Measurements from ENCODE around the gene FOXA1. TPM values are rescaled to one million over a fixed set of nuclear protein-coding genes. Genes with fewer than 3 reads are reported as not detected.
A peak's percentile ranks its signal among the peaks of the same experiment; 100 is the strongest.

FOXA1 gene
- polyA plus RNA-seq, 1 experiment, result 0.07 TPM

DNA sequence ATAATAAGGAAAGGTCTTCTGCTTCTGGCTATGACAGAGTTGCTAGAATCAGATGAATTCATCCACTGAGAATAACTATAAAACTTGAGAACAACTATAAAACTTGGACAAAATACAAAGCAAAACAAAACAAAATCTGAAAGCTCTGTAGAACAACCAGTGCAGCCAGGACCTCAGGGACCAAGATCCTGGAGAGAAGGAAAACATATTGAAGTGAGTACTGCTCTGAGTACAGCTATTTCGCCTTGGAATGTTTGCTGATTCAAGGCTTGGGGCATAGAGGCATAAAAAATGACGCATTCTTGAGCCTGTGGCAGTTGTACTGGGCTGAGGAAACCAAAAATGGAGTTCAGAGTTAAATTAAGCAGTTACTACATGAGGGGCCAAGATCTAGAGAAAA lies 21.7 kb downstream of the FOXA1 start:
- ChIA-PET POLR2A (no interaction called here), CTCF (interaction anchor here (1.2 kb wide), 1 partner anchor 327 kb away, joined by 4 read pairs; no protein-coding TSS in a partner anchor)
- no peak overlapping the region for H3K4me3 ChIP-seq (ENCODE audit: low read depth, low read length)
- H3K27ac ChIP-seq (ENCODE audit: low read depth, low read length), result no peak overlapping the region
- no peak for DNase-seq (ENCODE audit: low read depth, low spot score)
- H3K27me3 ChIP-seq (ENCODE audit: control insufficient read depth, insufficient read depth, low read length), result peaks cover 3% of the 10 kb centered on the region
- TF ChIP-seq, protein P1, sequence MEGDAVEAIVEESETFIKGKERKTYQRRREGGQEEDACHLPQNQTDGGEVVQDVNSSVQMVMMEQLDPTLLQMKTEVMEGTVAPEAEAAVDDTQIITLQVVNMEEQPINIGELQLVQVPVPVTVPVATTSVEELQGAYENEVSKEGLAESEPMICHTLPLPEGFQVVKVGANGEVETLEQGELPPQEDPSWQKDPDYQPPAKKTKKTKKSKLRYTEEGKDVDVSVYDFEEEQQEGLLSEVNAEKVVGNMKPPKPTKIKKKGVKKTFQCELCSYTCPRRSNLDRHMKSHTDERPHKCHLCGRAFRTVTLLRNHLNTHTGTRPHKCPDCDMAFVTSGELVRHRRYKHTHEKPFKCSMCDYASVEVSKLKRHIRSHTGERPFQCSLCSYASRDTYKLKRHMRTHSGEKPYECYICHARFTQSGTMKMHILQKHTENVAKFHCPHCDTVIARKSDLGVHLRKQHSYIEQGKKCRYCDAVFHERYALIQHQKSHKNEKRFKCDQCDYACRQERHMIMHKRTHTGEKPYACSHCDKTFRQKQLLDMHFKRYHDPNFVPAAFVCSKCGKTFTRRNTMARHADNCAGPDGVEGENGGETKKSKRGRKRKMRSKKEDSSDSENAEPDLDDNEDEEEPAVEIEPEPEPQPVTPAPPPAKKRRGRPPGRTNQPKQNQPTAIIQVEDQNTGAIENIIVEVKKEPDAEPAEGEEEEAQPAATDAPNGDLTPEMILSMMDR (IDR thresholded peaks at IDR 0.05; ENCODE audit: low read depth, low read length), result no peak
- no peaks in the 10 kb centered on the region for H3K9me3 ChIP-seq (ENCODE audit: control insufficient read depth, insufficient read depth, low read length)

DNA sequence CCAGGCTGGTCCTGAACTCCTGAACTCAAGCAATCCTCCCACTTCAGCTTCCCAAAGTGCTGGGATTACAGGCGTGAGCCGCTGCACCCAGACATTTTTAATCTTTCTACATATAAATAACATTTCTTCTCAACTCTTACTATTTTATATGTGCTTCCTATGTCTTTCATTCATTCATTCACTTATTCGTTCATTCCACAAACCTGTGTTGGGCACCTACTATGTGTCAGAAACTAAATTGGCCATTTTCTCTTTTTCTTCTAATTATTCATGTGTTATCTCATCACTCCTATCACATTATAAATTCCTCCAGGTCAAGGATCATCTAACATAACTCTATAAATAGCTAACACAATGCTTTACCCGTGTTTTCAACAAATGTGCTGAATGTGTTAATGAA lies 23.7 kb downstream of the FOXA1 start:
- no peak overlapping the region for H3K27ac ChIP-seq (ENCODE audit: low read depth, low read length)
- CTCF ChIA-PET, result interaction anchor here (1.3 kb wide), 1 partner anchor 341 kb away, joined by 3 read pairs; no protein-coding TSS in a partner anchor
- H3K9me3 ChIP-seq (ENCODE audit: control insufficient read depth, insufficient read depth, low read length), result no peaks in the 10 kb centered on the region
- TF ChIP-seq, protein P1 (IDR thresholded peaks at IDR 0.05; ENCODE audit: low read depth, low read length), result no peak
- no peak for DNase-seq (ENCODE audit: low read depth, low spot score)
- peaks cover 2% of the 10 kb centered on the region for H3K27me3 ChIP-seq (ENCODE audit: control insufficient read depth, insufficient read depth, low read length)
- POLR2A ChIA-PET, result no interaction called here
- no peak overlapping the region for H3K4me3 ChIP-seq (ENCODE audit: low read depth, low read length)

DNA sequence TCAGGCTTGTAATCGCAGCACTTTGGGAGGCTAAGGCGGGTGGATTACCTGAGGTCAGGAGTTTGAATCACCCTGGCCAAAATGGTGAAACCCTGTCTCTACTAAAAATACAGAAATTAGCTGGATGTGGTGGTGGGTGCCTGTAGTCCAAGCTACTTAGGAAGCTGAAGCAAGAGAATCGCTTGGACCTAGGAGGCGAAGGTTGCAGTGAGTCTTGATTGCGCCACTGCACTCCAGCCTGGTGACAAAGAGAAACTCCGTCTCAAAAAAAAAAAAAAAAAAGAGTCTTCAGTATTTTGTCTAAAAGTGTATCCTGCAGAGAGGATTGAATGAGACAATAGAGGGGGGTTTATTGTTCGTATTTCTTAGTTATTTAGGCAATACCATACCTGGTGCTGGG lies 25.3 kb downstream of the FOXA1 start:
- H3K4me3 ChIP-seq (ENCODE audit: low read depth, low read length), result no peak overlapping the region
- no peak overlapping the region for H3K27ac ChIP-seq (ENCODE audit: low read depth, low read length)
- POLR2A ChIA-PET, result no interaction called here
- H3K27me3 ChIP-seq (ENCODE audit: control insufficient read depth, insufficient read depth, low read length), result no peaks in the 10 kb centered on the region
- CTCF ChIA-PET, result interaction anchor here (0.6 kb wide), 1 partner anchor 139 kb away, joined by 3 read pairs; no protein-coding TSS in a partner anchor
- TF ChIP-seq, protein P1 (IDR thresholded peaks at IDR 0.05; ENCODE audit: low read depth, low read length), result no peak
- no peak for DNase-seq (ENCODE audit: low read depth, low spot score)
- H3K9me3 ChIP-seq (ENCODE audit: control insufficient read depth, insufficient read depth, low read length), result no peaks in the 10 kb centered on the region

DNA sequence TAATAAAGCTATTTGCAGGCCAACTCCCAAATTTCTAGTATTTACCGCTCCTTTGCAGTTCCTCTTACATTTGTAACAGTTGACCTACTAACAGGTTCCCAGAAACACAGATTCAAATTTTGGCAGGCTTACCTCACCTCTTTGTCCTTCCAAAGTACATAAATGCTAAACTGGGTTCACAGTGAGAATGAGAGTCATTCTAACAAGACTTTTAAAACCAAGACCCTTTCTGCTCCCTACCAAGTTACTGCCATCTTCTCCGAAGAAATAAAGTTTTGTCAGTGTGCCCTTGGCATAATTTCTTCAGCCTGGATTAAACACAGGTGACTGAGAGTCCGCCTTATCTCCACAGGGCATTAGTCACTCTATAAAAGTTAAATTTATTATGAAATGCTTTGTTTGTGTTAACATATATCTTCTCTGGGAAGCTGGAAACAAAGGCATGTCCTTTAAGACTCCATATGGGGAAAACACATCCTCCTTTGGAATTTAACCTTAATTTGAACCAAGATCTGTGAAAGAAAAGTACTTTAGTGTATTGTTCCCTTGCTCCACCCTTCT lies 28.2 kb downstream of the FOXA1 start:
- CTCF ChIA-PET, result no interaction called here
- H3K9me3 ChIP-seq (ENCODE audit: control insufficient read depth, insufficient read depth, low read length), result no peaks in the 10 kb centered on the region
- DNase-seq (ENCODE audit: low read depth, low spot score), result no peak
- POLR2A ChIA-PET, result no interaction called here
- no peaks in the 10 kb centered on the region for H3K27me3 ChIP-seq (ENCODE audit: control insufficient read depth, insufficient read depth, low read length)
- H3K4me3 ChIP-seq (ENCODE audit: low read depth, low read length), result no peak overlapping the region
- H3K27ac ChIP-seq (ENCODE audit: low read depth, low read length), result no peak overlapping the region
- TF ChIP-seq, protein P1 (IDR thresholded peaks at IDR 0.05; ENCODE audit: low read depth, low read length), result no peak

DNA sequence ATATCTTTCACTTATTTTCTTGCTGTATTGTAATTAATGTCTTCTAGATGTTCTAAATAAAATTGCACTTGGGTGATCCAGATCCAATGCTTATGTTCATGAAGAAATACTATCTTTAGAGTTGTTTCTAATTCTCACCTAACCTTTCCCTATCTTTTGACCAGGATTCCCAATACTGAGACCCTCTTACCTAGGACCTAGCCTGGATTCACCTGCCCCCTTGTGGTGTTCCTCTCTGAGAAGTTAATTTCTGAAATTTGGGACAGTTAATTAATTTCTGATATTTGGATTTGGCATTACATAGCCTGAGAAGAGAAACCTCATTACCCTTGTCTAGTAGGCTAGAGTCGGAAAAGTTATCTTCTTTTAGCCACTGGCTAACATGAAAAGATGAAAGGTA lies 29.5 kb downstream of the FOXA1 start:
- Histone ChIP-seq H3K4me3 (ENCODE audit: low read depth, low read length) (no peak overlapping the region), H3K27me3 (ENCODE audit: control insufficient read depth, insufficient read depth, low read length) (no peaks in the 10 kb centered on the region), H3K9me3 (ENCODE audit: control insufficient read depth, insufficient read depth, low read length) (no peaks in the 10 kb centered on the region), H3K27ac (ENCODE audit: low read depth, low read length) (no peak overlapping the region)
- ChIA-PET POLR2A (no interaction called here), CTCF (interaction anchor here (1.5 kb wide), 1 partner anchor 28 kb away, joined by 3 read pairs; no protein-coding TSS in a partner anchor)
- no peak for DNase-seq (ENCODE audit: low read depth, low spot score)
- TF ChIP-seq, protein P1 (IDR thresholded peaks at IDR 0.05; ENCODE audit: low read depth, low read length), result peak; percentile 37

Data from AG04450 (cell line).